ENCODE results near the gene MAP4.

The MAP4 gene

DNA sequence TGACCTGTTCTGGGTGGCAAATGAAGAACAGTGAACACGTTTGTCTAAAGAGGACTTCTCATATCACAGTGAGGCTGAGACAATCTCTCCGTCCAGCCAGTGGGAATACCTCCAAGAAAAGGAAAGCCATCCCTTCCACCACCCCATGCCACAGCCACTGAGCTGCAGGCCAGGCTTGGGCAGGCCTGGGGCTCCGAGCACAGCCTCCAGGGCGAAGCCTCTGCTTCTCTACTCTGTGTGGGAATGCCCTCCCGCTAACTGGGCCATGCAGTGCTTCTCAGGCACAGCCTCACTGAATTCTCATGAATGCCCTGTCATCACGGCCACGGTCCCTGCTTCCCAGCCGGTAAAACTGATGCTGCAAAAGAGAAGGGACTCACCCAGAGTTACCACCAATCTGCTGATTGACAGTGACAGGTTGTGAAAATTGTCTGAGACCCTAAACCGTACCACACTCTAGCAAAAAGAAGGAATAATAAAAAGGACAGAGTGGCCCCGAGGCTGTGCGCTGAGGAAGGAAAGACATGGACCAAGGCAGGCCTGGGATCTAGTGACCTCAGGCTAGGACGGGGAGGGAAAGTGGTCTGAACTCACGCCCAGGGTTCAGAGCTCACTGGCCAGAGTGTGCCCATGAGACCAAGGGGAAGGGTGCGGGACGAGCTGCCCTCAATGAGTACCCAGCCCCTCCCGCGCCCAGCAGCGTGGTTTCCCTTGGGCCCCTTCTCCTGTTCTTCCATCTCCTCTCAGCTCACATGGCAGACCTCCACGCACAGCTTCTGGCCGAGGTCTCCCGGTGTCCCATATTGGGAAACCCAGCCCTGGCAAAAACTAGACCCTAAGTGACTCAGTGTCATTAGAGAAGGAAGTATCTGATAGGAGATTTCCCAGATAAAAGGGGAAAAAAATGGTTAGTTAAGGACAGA lies 160.5 kb downstream of the MAP4 start:
- Mint-ChIP-seq H3K4me3 (no peak overlapping the region), H3K9me3 (no peaks in the 10 kb centered on the region), H3K4me1 (ENCODE audit: low read depth) (no peaks in the 10 kb centered on the region), H3K36me3 (ENCODE audit: low read depth) (peaks cover 27% of the 10 kb centered on the region), H3K27ac (no peak overlapping the region), H3K27me3 (no peaks in the 10 kb centered on the region)

DNA sequence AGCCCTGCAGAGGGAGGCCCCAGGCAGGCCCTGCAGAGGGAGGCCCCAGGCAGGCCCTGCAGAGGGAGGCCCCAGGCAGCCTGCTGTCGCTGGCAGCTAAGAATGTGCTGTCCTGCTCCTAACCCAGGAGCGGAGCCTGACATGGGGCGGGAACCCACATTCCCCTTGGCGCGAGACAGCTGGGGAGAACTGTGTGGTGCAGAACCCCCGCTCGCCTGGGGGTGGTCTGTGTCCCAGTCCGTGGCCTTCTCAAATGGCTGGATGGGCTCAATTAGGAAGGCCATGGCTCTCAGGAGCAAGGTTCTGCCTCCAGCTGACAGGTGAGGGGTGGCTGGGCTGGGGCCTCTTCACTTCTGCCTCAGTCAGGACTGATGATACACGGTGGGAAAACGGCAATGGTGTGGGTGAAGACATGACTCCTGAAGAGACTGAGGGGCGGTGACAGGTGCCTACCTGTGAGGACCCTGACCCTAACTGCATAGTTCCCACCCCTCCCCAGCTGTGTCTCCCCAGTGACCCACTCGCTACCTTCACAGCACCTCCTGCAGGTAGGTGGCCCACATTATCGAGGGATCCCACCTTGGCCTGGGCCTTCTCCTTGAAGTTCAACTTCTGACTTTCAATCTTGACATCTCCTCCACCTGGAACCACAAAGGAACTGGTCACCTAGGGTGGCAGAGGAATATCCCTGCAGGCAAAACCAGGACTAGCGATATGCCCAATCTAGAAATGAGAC lies 161.3 kb downstream of the MAP4 start:
- Mint-ChIP-seq H3K27me3 (no peaks in the 10 kb centered on the region), H3K36me3 (ENCODE audit: low read depth) (peaks cover 32% of the 10 kb centered on the region), H3K27ac (no peak overlapping the region), H3K4me1 (ENCODE audit: low read depth) (no peaks in the 10 kb centered on the region), H3K4me3 (no peak overlapping the region), H3K9me3 (no peaks in the 10 kb centered on the region)

DNA sequence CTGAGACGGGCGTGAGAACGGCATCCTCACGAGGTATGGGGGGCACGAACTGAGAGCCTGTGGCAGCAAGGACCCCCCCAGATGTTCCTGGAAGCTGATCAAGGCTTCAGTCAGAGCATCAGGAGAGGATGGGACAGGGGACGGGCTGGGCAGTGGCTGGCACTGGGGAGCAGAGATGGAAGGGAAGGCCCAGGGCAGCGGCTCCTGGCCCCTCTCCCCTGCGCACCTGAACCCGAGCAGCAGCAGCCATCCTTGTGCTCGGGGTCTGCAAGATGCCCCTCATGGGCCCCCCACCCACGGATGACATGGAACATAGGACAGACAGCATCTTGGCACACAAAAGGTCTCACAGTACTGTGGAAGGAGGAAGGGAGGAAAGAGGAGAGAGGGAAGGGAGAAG lies 161.9 kb downstream of the MAP4 start:
- H3K4me1 Mint-ChIP-seq (ENCODE audit: low read depth), result no peaks in the 10 kb centered on the region
- no peaks in the 10 kb centered on the region for H3K9me3 Mint-ChIP-seq
- peaks cover 32% of the 10 kb centered on the region for H3K36me3 Mint-ChIP-seq (ENCODE audit: low read depth)
- H3K27ac Mint-ChIP-seq, result no peak overlapping the region
- no peak overlapping the region for H3K4me3 Mint-ChIP-seq
- H3K27me3 Mint-ChIP-seq, result no peaks in the 10 kb centered on the region

DNA sequence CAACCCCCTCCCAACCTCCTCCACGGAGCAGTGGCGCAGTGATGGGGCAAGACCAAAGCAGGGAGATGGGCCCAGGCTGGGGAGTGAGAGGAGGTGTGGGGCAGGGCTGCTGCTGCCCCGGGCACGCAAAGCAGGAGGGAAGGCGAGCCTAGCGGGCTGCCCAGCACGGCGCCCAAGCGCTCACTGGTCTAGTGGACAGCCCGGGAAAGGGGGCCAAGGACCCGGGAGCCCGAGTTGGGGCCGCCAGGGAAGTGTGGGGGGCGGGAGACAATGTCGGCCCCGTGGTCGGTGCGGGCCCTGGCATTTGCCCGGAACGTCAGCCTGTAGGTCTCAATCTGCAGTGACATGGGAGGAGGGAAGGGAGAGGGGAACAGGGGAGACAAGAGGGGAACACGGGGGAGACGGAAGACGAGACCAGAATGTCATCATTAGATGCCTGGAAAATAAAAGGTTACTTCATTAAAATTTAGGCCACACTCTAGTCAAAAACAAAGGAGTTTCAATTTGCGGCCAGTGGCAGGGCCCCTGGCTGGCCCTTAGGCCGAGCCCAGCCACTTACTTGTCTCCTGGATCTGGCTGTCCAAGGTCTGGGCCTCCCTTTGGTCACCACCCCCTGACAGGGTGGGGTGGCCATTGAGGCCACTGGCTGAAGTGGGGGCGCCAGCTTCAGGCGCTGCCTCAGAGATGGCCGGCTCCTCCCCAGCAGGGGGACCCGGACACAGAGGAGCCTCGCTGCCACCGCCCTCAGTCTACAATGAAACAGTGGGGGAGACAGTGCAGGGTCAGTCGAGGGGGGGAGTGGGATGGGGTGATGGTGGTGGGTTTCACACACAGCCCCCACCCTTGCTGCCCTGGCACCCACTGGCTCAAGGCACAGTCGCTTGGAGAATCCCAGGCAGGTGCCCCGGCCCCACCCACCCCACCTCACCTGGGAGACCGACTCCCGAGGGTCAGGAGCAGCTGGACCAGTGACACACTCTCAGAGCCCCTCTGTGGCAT lies 163.3 kb downstream of the MAP4 start:
- Mint-ChIP-seq H3K9me3 (no peaks in the 10 kb centered on the region), H3K27me3 (no peaks in the 10 kb centered on the region), H3K4me1 (ENCODE audit: low read depth) (no peaks in the 10 kb centered on the region), H3K36me3 (ENCODE audit: low read depth) (peaks cover 32% of the 10 kb centered on the region), H3K27ac (no peak overlapping the region), H3K4me3 (no peak overlapping the region)

DNA sequence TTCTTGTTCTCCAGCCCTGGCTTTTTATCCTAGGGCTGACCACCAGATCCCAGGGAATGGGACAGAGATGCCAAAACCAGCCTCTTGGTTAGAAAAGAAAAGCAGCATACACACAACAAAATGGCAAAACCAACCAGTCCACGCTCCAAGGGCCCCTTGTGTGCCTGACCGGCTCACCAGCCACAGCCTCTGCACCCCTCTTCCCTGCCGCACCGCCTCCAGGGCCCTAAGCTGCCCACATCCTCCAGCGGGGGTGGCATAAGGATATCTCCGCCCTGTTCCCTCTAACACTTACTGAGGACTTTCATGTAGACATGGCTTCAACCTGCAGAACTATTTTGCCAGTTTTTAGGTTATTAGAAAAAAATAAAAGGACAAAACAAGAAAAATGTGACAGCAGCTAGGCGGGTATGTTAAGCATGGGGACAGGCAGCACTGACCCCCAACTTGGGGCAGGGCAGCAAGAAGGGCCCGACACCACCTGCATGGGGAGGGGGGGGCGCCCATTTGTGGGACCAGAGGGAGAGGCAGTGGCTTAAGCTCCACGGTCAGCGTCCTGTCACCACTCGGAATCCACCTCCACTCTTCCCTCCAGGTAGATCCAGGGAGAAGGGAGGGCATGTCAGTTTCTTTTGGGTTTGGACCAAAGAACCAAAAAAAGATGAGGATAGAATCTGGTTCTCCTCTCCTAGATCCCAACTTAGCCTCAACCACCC lies 164.2 kb downstream of the MAP4 start:
- no peak overlapping the region for H3K27ac Mint-ChIP-seq

DNA sequence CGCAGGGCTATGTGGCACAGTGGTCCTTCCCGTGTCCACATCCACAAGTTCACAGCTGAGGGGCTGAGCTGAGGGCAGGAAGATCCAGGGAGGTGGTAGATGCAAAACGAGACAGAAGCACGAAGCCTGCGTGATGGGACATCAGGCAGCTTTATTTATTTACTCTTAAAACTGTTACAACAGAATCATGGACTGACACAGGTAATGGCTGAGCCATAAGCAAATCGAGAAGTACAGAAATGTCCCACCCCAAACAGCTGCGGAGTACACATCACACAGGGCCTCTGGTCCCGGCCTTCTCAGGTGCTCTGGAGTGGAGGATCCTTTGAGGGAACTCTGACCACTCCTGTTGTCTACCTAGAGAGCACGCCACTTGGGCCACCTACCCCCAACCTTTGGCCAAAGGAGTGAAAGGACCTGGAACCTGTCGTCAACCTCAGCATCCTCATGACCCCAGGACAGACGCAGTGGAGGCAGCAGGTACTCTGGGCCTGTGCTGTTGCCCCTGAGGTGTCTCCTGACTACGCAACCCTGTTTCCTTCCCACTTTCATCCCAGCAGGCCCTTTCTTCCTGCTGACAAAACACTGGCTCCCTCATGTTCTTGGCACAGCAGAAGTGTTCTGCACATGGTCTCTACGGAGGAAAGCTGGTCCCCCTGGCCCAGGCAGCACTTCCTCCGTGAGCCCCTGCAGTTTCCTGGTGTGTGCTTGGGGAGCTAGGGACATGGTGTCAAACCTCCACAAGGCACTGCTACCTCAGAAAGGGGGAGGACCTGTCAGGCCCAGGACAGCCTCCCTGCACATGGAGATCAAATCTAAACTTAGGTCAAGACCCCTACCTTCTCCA lies 165.4 kb downstream of the MAP4 start:
- peaks cover 33% of the 10 kb centered on the region for H3K36me3 Mint-ChIP-seq (ENCODE audit: low read depth)
- no peaks in the 10 kb centered on the region for H3K9me3 Mint-ChIP-seq
- H3K27me3 Mint-ChIP-seq, result no peaks in the 10 kb centered on the region
- H3K4me1 Mint-ChIP-seq (ENCODE audit: low read depth), result no peaks in the 10 kb centered on the region
- peak overlapping the region; percentile 33 for H3K27ac Mint-ChIP-seq
- H3K4me3 Mint-ChIP-seq, result no peak overlapping the region

More for the DNA sequence above, 164.2 kb downstream of the MAP4 start:
- no peak overlapping the region for H3K4me3 Mint-ChIP-seq
- no peaks in the 10 kb centered on the region for H3K4me1 Mint-ChIP-seq (ENCODE audit: low read depth)
- H3K9me3 Mint-ChIP-seq, result no peaks in the 10 kb centered on the region
- no peaks in the 10 kb centered on the region for H3K27me3 Mint-ChIP-seq
- peaks cover 32% of the 10 kb centered on the region for H3K36me3 Mint-ChIP-seq (ENCODE audit: low read depth)

DNA sequence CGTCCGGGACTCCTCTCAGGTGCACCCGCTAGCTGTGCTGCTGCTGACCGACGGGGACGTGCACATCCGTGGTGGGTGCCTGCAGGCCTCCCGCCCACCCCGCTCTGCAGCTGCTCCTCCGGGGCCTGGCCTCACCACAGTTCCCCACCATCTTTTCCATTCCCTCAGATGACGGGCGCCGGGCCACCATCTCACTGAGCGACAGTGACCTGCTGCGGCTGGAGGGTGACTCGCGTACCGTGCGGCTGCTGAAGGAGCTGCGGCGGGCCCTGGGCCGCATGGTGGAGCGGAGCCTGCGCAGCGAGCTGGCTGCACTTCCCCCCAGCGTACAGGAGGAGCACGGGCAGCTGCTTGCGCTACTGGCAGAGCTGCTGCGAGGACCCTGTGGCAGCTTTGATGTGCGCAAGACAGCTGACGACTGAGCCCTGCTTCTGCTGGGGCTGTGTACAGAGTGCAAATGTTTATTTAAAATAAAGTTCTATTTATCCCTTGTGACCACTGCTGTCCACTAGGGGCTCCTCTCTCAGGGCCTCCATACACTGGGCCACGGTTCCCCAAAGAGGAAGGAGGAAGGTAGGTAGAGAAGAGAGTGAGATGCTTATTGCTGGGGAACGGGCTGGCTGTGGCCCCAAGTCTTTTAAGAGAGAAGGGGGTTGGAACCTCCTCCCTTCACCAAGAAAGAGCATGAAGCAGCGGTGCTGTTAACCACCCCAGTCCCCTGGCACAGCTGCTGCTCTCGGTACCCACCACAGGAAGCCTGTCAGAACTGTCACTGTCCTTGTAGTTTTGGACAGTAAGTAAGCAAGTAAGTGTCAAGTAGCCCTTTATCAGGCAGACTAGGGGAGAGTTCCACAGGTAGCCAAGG lies 166.3 kb downstream of the MAP4 start:
- H3K9me3 Mint-ChIP-seq, result no peaks in the 10 kb centered on the region
- H3K27me3 Mint-ChIP-seq, result no peaks in the 10 kb centered on the region
- peaks cover 30% of the 10 kb centered on the region for H3K36me3 Mint-ChIP-seq (ENCODE audit: low read depth)
- H3K4me1 Mint-ChIP-seq (ENCODE audit: low read depth), result no peaks in the 10 kb centered on the region
- peak overlapping the region; percentile 33 for H3K27ac Mint-ChIP-seq
- H3K4me3 Mint-ChIP-seq, result no peak overlapping the region

DNA sequence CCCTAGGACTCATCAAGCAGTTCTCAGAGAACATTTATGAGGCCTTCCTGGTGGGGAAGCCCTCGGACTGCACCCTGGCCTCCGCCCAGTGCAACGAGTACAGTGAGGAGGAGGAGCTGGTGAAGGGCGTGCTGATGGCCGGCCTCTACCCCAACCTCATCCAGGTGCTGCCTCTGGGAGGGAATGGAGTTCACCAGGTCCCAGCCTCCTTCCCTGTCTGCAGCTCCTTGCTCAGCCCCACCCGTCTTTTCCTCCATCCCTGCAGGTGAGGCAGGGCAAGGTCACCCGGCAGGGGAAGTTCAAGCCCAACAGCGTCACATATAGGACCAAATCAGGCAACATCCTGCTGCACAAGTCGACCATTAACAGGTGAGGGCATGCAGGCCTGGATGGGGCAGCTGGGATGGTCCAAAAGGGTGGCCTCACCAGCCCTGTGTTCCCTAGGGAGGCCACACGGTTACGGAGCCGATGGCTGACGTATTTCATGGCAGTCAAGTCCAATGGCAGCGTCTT lies 167.0 kb downstream of the MAP4 start:
- Mint-ChIP-seq H3K27me3 (no peaks in the 10 kb centered on the region), H3K36me3 (ENCODE audit: low read depth) (peaks cover 32% of the 10 kb centered on the region), H3K9me3 (no peaks in the 10 kb centered on the region), H3K4me1 (ENCODE audit: low read depth) (no peaks in the 10 kb centered on the region), H3K4me3 (no peak overlapping the region), H3K27ac (no peak overlapping the region)

DNA sequence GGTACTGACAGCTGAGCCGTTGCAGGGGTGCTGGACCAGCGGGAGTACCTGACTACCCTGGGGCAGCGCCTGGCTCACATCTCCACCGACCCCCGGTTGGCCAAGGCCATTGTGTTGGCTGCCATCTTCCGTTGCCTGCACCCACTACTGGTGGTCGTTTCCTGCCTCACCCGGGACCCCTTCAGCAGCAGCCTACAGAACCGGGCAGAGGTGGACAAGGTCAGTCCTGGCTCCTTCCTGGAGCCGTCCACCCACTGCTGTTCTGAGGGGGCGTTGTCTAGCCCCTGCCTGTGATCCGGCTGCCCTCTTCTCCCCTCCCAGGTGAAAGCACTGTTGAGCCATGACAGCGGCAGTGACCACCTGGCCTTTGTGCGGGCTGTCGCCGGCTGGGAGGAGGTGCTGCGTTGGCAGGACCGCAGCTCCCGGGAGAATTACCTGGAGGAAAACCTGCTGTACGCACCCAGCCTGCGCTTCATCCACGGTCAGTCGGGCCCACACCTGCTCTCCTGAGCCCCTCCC lies 167.6 kb downstream of the MAP4 start:
- H3K36me3 Mint-ChIP-seq (ENCODE audit: low read depth), result peaks cover 35% of the 10 kb centered on the region
- H3K4me3 Mint-ChIP-seq, result no peak overlapping the region
- H3K4me1 Mint-ChIP-seq (ENCODE audit: low read depth), result no peaks in the 10 kb centered on the region
- H3K27ac Mint-ChIP-seq, result no peak overlapping the region
- H3K27me3 Mint-ChIP-seq, result no peaks in the 10 kb centered on the region
- no peaks in the 10 kb centered on the region for H3K9me3 Mint-ChIP-seq

DNA sequence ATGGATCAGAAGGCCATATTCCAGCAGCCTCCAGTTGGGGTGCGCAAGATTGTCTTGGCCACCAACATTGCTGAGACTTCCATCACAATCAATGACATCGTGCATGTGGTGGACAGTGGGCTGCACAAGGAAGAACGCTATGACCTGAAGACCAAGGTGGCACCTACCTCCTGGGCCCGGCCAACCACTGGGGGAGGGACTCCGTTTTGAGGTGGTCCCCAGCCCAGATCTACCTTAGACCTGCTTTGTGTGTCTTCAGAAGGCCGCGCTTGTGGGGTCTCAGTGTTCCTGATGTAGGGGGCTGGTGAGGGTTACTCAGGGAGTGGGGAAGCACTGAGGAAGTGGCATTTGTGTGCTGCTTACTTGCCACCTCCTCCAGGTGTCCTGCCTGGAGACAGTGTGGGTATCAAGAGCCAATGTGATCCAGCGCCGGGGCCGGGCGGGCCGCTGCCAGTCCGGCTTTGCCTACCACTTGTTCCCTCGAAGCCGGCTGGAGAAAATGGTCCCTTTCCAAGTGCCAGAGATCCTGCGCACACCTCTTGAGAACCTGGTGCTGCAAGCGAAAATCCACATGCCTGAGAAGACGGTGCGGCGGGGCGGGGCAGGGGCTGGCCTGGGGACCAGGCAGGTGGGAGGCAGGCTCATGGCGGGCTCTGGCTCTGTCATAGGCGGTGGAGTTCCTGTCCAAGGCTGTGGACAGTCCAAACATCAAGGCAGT lies 168.3 kb downstream of the MAP4 start:
- Mint-ChIP-seq H3K36me3 (ENCODE audit: low read depth) (peaks cover 41% of the 10 kb centered on the region), H3K27ac (no peak overlapping the region), H3K9me3 (no peaks in the 10 kb centered on the region), H3K27me3 (no peaks in the 10 kb centered on the region), H3K4me3 (no peak overlapping the region), H3K4me1 (ENCODE audit: low read depth) (no peaks in the 10 kb centered on the region)

DNA sequence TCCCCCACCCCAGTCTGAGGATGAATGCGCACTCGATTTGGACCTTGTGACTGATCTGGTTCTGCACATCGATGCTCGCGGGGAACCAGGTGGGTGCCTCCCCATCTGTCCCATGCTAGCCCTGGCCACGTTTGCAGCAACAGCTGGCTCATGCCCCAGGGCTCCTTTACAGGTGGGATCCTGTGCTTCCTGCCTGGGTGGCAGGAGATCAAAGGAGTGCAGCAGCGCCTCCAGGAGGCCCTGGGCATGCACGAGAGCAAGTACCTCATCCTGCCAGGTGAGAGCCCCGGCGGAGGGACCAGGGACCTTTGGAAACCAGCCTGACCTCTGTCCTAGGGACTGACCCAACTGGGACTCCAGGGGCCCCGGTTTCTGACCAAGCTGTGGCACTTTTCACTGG lies 169.0 kb downstream of the MAP4 start:
- peaks cover 46% of the 10 kb centered on the region for H3K36me3 Mint-ChIP-seq (ENCODE audit: low read depth)
- no peaks in the 10 kb centered on the region for H3K9me3 Mint-ChIP-seq
- H3K4me1 Mint-ChIP-seq (ENCODE audit: low read depth), result no peaks in the 10 kb centered on the region
- H3K27me3 Mint-ChIP-seq, result no peaks in the 10 kb centered on the region
- H3K27ac Mint-ChIP-seq, result no peak overlapping the region
- no peak overlapping the region for H3K4me3 Mint-ChIP-seq

DNA sequence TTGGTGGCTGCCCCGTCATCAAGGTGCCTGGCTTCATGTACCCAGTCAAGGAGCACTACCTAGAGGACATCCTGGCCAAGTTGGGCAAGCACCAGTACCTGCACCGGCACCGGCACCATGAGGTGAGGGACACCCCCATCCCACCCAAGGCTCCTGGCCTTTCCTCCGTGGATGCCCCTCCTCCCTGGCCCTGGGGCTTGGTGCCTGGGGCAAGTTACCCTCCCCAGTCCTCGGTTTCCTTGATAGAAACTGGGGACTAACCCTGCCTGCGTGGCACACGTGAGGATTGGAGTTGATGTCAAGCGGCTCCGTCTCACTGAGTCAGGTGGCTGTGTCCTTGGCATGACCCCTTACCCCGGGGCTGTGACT lies 169.4 kb downstream of the MAP4 start:
- Mint-ChIP-seq H3K36me3 (ENCODE audit: low read depth) (peaks cover 50% of the 10 kb centered on the region), H3K9me3 (no peaks in the 10 kb centered on the region), H3K4me1 (ENCODE audit: low read depth) (no peaks in the 10 kb centered on the region), H3K27ac (no peak overlapping the region), H3K27me3 (no peaks in the 10 kb centered on the region), H3K4me3 (no peak overlapping the region)

Data from stimulated activated naive CD8-positive, alpha-beta T cell treated with anti-CD3 and anti-CD28 coated beads, Interleukin-15, Interleukin-2, amounts not matched to agents 100 ng/mL and 50 ng/mL, for 24 hours (primary cell).